ENCODE data around the gene DSG3.

DSG3 gene

GRCh38 chr18:31429623-31430022, 17.9 kb upstream of the DSG3 start:
- in situ Hi-C loops (cut with HindIII; ENCODE audit: low sequenced_read_pairs), result no loop called here

GRCh38 chr18:31430072-31430471, 17.5 kb upstream of the DSG3 start:
- in situ Hi-C loops (cut with HindIII; ENCODE audit: low sequenced_read_pairs), result no loop called here

DNA sequence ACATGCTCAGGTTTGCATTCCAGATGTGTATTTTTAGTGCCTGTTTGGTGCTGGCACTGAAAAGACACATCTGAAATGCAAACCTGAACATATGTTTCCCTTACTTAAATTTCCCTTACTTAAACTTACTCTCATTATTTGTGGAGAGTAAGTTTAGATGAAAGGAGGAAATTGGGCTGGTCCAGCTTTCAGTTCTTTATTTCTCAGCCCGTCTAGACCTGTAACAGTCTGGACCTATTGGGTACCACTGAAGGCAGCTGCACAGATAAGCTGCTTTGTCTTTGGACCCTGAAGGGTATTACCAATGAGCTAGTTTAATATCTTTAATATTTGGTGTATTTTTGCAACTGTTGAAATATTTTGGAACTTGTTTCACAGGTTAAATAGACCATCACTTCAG, 17.0 kb upstream of the DSG3 start:
- in situ Hi-C loops (cut with HindIII; ENCODE audit: low sequenced_read_pairs), result no loop called here

GRCh38 chr18:31432316-31432715, 15.2 kb upstream of the DSG3 start:
- in situ Hi-C loops (cut with HindIII; ENCODE audit: low sequenced_read_pairs), result no loop called here

DNA sequence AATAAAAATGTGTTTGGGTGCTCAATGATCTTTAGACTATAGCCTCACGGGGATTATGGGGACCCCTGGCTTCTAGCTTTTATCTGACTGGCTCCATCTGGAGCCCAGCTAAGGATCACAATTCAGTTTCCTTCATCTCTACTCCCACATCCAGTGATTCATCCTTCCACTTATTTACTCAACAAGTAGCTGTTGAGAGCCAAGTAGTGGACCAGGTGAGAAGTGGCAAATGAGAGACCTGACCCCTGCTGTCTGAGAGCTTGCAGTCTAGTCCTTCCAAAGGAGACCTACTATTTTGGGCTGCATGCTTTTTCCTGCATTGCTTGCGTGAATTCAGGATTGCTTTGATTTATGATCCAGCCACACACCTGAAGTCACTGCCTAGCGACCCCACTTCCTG, 10.7 kb upstream of the DSG3 start:
- in situ Hi-C loops (cut with HindIII; ENCODE audit: low sequenced_read_pairs), result no loop called here

DNA sequence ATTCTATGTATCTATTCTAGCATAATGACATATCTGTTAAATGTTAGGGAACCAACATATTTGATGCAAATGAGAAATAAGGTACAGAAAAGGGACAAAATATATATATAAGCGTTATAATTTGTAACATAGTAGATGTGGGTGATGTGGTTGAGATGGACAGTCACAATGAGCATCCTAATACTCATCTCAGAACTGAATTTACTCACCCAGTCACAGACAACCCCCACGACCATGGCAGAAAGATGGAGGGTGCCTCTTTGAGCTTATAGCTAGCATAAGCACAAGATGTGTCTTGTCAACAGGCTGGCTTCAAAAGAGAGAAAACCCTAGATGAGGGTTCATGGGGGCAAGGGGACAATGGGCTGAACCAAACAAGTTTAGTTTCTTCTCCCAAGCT, 9.1 kb upstream of the DSG3 start:
- in situ Hi-C loops (cut with HindIII; ENCODE audit: low sequenced_read_pairs), result no loop called here

GRCh38 chr18:31439807-31440325, 7.7 kb upstream of the DSG3 start:
- in situ Hi-C loops (cut with HindIII; ENCODE audit: low sequenced_read_pairs), result no loop called here

GRCh38 chr18:31440787-31441186, 6.8 kb upstream of the DSG3 start:
- in situ Hi-C loops (cut with HindIII; ENCODE audit: low sequenced_read_pairs), result no loop called here

DNA sequence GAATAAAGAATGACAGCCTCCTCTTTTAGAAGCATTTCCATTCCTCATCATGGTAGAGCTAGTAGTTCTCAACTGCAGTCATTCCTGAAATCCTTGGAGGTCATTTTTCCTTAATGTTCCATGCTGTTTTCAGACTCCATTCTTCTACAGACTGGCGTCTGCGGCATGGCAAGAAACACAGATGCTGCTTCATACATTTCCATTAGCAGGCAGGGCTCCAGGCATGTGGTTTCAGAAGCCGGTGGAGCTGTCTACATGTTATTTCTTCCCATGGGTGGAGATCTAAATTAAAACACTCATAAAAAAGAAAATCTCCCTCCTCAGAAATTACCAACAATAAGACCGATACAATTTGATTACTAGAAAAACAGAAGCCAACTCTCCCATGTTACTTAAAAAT, 6.0 kb upstream of the DSG3 start:
- in situ Hi-C loops (cut with HindIII; ENCODE audit: low sequenced_read_pairs), result no loop called here

GRCh38 chr18:31444142-31444541, 3.4 kb upstream of the DSG3 start:
- in situ Hi-C loops (cut with HindIII; ENCODE audit: low sequenced_read_pairs), result no loop called here

DNA sequence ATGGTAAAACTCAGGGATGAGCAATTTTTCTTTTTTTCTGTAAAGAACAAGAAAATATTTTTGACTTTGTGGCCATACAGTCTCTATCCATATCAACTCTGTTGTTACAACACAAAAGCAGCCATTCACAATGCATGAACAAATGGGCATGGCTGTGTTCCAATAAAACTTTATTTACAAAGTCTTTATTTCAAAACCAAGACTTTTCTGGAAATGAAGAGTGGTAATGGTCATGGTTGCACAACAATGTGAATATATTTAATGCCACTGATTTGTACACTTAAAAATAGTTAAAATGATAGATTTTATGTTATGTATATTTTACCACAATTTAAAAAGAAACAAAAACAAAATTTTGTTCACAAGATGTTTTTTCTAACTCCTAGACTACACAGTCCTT, 1.6 kb upstream of the DSG3 start:
- in situ Hi-C loops (cut with HindIII; ENCODE audit: low sequenced_read_pairs), result no loop called here

GRCh38 chr18:31446854-31447253, 687 bp upstream of the DSG3 start:
- in situ Hi-C loops (cut with HindIII; ENCODE audit: low sequenced_read_pairs), result no loop called here

DNA sequence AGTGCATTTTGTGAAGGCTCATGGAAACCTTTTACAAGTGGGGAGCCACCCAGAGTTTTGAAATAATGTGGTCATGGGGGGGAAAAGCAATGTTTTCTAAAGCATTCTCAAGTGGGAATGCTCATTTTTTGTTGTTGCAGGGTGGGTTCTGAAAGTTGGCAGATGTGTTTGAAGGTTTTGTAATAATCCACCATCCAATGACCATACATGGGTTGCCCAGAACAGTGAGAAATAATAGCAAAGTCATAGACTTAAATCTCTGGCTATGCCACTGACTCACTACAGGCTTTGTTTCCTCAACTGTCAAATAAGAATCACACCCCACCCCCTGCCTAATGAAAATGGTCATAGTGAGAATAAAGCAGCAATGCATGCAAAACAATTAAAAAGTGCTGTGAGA, 2.9 kb downstream of the DSG3 start:
- in situ Hi-C loops (cut with HindIII; ENCODE audit: low sequenced_read_pairs), result no loop called here

GRCh38 chr18:31451625-31452024, 4.1 kb downstream of the DSG3 start:
- in situ Hi-C loops (cut with HindIII; ENCODE audit: low sequenced_read_pairs), result no loop called here

- in situ Hi-C loops (cut with HindIII; ENCODE audit: low sequenced_read_pairs), result no loop called here
Measured at GRCh38 chr18:31454066-31454708, 6.6 kb downstream of the DSG3 start.

DNA sequence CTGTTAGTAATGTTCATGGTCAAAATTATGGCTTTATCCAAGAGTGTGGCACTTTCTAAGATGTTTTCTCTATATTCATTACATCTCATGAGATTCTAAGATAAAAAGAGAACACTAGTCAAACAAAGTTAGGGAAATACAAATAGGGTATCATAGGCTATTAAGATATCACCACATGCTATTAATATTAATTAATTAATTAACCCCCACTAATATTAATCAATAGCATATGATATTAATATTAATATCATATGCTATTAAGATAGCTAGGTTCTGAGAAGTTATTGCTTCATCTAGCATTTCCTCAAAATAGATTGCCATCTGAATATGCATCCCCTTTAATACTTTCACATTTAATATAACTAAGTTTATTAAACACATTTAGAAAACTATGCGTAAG, 22.1 kb downstream of the DSG3 start:
- in situ Hi-C loops (cut with HindIII; ENCODE audit: low sequenced_read_pairs), result no loop called here

- in situ Hi-C loops (cut with HindIII; ENCODE audit: low sequenced_read_pairs), result no loop called here
Measured at GRCh38 chr18:31478688-31479087, 31.1 kb downstream of the DSG3 start.

- in situ Hi-C loops (cut with HindIII; ENCODE audit: low sequenced_read_pairs), result no loop called here
Measured at GRCh38 chr18:31482051-31482450, 34.5 kb downstream of the DSG3 start.

DNA sequence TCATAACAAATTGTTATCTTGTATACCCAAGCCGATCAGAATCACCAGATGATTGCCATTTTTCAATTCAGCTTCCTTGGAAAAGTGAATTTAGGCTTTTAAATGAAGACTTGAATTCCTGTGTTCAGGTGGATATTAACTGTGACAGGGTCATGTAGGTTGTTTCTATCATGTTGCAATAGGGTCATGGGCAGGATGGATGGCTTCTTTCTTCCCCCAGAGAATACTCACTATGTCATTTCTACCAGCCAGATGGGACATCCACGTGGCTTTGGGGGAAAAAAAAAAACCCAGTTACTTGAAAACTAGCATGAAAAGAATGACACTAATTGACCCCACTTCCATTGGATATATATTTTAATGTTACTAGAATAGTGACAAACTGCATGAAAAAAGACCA, 35.9 kb downstream of the DSG3 start:
- in situ Hi-C loops (cut with HindIII; ENCODE audit: low sequenced_read_pairs), result no loop called here

DNA sequence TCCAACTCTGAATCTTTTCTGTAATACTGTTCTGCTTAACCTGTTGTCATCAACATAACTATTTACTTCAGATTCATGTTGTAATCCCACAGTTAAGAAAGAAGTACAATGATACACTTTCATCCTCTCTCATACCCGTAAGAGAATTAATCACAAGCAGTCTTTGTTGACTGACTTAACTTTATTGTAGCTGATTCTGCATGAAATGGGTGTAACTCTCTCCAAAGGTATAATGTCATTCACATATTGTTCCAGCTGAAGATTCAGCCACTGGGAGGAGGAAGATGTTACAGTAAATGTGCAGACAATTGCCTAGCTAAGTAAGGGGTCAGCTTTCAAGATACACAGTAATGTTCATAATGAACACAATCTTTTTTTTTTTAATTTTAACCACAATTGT, 36.9 kb downstream of the DSG3 start:
- in situ Hi-C loops (cut with HindIII; ENCODE audit: low sequenced_read_pairs), result no loop called here

GRCh38 chr18:31486165-31486564, 38.6 kb downstream of the DSG3 start:
- in situ Hi-C loops (cut with HindIII; ENCODE audit: low sequenced_read_pairs), result no loop called here

DNA sequence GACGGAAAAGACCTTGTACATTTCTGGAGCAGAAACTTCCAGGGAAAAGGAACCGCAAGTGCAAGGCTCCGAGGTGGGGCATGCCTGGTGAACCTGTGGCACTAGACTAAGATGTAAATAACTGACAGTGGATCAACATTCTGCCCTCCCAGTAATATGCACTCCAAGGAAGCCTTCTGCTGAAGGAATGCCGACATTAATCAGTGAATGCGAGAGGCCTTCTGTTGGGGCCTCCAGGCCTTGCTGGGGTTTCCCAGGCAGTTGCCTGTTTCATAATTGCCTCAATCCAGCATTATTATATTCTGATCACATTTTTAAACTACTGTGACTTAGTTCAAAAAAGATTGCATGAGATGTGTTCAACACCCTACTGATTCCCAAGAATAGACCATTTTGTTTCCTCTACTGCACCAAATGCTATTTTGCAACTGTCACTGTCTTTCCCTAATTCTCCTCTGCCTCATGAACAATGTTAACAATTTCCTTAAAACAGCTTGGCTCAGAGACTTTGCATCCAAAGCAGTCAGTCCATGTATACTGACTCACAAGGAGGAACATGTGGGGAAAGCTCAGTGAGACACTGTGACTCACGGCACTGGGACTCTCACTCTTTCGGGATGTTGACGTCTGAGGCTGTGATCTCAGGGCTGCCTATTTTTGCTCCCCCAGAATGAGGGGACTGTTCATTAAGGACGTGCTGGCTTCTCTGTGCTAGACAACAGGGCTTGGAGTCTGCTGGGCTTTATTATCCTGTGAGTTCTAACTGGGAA, 39.9 kb downstream of the DSG3 start:
- in situ Hi-C loops (cut with HindIII; ENCODE audit: low sequenced_read_pairs), result no loop called here

- in situ Hi-C loops (cut with HindIII; ENCODE audit: low sequenced_read_pairs), result no loop called here
Measured at GRCh38 chr18:31489311-31489710, 41.8 kb downstream of the DSG3 start.

All from endothelial cell of hepatic sinusoid (primary cell).